GM10847 (cell line): ENCODE data around the gene TULP1.

ENCODE experiments used
- POLR2A ChIP-seq: IDR thresholded peaks from 2 replicates; pipeline ENCODE4 v1.6.1; 2011; ENCODE audit not compliant: insufficient read length; ENCODE audit errors: extremely low read depth

TULP1 gene

DNA sequence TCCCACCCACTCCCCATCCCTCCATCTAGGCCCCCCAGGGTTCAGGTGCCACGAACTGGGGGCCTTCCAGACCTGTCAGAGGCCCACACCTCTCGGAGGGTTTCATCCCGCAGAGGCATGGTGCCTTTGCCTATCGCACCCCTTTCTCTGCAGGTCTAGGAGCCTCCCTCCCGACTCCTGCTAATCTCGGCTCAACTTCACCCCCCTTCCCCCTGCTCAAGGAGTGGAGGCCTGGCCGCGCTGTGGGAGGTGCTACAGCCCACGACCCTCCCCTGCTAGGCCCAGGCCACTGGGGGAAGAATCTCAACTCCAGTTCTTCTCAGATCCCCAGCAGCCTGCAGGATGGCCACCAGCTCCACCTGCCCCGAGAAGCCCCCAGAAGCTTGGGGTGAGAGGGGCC, at the start of gene TULP1:
Gene TULP1 (minus strand): TSS at position 157 of the 400 bp plus-strand sequence. CDS start 38 bp downstream, at position 119.
- TF ChIP-seq POLR2A: no peak

DNA sequence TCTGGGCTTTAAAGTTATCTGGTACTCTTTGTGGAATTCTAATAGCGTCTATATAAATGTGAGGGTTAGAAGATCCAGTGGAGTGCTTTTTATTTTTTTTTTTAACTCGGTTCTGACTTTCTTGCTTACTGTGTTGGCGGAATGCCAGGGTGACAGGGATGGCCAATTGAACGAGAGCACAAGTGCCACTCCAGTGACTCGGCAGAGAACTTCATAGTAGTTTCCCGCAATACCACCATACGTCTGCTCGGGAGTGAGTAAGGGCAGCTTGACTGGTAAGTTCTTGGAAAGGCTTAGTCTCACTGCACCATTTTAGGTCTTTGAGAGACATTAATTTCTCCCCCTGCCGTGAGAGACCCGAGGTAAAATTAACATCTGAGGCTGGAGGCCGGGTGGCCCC, 49.4 kb upstream of the TULP1 start:
- TF ChIP-seq POLR2A: no peak

GRCh38 chr6:35561113-35561512, 48.4 kb upstream of the TULP1 start:
- TF ChIP-seq POLR2A: no peak

GRCh38 chr6:35558571-35558970, 45.9 kb upstream of the TULP1 start:
- TF ChIP-seq POLR2A: no peak

DNA sequence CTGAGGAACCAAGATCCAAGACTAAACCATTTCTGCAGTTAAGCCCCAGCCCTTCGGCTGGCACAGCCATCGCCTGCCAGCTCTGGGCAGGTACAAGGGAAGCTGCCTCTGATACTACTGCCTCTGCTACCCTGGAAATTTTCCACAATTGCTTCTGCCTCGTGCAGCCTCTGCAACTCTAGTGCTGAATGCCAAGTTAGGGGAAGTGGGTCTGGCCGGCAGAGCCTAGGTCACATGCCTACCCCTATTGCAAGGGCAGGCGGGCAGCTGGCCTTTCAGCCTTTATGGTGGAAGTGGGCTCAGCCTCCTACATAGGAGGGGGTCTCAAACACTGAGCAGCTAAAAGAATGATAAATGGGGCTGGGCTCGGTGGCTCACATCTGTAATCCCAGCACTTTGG, 44.5 kb upstream of the TULP1 start:
- TF ChIP-seq POLR2A: no peak

DNA sequence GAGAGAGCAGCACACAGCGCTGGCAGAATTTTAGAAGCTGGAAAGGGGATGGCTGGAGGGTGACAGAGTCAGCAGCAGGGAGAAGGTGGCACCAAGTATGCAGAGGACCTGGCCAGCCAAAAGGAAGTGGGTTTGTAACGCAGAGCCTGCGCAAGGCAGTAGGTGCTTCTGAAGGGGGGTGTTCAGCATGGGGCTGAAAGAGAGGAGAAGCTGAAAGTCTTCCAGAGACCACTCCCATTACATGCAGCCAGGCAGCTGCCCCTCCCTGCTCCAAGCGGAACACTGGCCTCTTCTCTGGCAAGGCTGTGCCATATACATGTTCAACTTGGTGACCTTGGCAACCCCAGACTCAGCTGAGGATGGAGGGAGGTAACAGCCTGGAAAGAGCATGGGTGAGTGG, 42.1 kb upstream of the TULP1 start:
- TF ChIP-seq POLR2A: no peak

DNA sequence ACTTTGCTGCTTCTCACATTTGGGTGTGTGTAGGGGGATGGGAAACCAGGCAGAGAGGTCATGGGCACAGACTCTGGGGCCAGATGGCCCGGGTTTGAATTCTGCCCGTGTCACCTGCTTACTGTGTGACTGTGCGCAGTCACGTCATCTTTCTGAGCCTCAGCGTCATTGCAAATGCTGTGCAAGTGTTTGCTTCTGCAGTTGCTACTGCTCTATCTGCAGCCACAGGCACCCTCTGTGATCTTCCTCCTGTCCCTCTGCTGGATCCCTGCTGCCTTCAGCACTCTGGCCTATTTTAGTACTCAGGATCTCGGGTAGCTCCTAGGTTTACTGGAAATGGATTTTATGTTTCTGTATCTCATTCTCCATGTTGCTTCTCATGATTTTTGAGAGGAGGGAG, 40.6 kb upstream of the TULP1 start:
- no peak for TF ChIP-seq POLR2A

DNA sequence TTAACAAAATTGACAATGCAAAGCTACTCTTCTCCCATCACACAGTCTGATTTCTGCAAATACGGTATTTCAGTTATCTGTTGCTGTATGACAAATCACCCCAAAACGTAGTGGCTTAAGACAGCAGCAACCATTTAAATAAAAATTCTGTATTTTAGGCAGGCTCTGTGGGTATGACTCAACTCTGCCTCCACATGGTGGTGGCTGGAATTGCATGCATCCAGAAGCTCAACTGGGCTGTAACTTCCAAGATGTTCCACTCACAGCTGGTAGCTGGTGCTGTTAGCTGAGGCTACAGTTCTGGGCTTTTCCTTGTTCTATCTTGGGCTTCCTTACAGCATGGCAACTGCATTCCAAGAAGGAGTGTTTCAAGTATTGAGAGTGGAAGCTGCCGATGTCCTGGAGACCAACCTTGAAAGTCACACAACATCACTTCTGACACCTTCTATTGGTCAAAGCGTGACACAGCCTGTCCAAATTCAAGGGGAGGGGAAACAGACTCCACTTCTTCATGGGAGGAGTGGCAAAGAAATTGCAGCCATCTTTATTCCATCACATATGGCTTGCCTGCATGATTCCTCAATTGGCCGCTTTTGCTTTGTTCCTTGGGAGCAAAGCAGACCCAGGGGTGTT, 39.7 kb upstream of the TULP1 start:
- no peak for TF ChIP-seq POLR2A

- no peak for TF ChIP-seq POLR2A
Measured at GRCh38 chr6:35550437-35550836, 37.7 kb upstream of the TULP1 start.

DNA sequence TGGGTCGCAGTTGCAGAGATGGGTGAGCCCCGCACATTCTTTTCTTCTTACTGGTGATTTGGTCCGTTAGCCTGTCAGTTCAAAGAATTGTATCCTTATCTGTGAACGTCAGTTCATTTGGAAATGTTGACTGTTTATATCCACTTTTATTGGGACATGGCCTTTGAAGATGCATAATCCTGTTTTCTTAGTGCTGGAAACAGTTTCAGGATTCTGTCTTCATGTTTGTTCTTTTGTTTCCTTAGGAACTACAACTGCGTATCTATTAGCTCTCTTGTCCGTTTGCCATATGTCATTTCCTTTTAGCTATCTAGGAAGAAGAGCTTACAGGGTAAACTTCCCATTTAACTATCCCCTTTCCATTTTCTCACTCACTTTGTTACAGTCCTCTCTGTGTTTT, 35.0 kb upstream of the TULP1 start:
- no peak for TF ChIP-seq POLR2A

GRCh38 chr6:35544769-35545361, 32.2 kb upstream of the TULP1 start:
- TF ChIP-seq POLR2A: no peak

DNA sequence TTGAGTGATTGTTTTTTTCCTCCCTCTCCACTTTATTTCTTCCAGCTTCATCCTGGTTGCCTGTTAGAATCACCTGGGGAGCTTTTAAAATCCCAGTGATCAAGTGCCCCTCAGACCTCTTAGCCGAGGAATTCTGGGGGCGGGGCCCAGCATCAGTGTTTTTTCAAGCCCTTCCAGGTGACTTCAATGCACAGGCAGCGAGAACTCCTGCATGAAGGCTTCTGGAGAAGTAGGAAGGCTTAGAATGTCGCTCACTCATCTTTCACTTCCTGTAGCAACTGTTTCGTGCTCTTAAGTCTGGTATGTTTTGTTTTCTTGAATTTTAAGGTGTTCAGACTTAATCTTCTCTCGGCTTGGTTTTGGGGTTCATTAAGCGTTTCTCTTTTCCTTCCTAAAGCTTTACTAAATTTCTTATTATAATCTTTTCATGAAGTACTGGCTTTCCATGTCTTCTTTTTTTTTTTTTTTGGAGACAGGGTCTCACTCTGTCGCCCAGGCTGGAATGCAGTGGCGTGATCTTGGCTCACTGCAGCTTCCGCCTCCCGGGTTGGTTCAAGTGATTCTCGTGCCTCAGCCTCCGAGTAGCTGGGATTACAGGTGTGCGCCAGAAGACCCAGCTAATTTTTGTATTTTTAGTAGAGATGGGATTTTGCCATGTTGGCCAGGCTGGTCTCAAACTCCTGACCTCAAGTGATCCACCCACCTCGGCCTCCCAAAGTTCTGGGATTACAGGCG, 30.9 kb upstream of the TULP1 start:
- TF ChIP-seq POLR2A: no peak

GRCh38 chr6:35541836-35542235, 29.1 kb upstream of the TULP1 start:
- no peak for TF ChIP-seq POLR2A

DNA sequence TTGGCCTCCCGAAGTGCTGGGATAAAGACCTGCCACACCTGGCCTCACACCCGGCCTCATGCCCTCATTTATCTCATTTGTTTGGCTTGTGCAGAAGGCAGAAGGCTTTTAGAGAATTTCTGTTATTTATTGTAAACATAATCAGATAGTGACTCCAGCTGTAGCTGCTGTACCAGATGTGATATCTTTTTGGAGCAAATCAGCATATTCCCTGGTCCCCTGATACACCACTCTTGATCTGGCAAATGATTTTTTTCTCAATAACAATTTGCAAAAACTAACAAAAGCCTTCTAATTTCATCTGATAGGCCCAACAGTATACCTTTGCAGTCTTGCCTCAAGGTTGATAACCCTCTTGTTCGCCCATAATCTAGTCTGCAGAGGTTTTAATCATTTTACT, 26.5 kb upstream of the TULP1 start:
- TF ChIP-seq POLR2A: no peak

GRCh38 chr6:35534407-35535170, 21.9 kb upstream of the TULP1 start:
- TF ChIP-seq POLR2A: no peak

DNA sequence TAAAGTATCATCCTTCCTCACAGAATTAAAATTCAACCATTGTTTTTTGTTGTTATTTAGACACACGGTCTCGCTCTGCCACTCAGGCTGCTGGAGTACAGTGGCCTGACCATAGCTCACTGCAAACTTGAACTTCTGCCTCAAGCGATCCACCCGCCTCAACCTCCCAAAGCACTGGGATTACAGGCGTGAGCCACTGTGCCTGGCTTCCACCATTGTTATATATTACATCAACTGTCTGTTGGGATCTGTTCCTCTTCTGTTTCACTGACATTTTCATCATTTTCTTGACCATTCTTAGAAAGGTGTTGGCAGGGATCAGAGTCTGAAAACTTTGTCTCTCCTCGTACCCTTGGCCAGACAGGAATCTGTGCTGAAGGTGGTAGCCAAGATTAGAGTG, 21.3 kb upstream of the TULP1 start:
- TF ChIP-seq POLR2A: no peak
